Measurements from ENCODE around the gene ECHDC1. TPM values are rescaled to one million over a fixed set of nuclear protein-coding genes. Genes with fewer than 3 reads are reported as not detected.
A peak's percentile ranks its signal among the peaks of the same experiment; 100 is the strongest.

ECHDC1 gene
- total RNA-seq, 1 experiment from 2014 or later, result 47.2 TPM

- ATAC-seq (peak; percentile 49; the same call in 1 of the 2 replicates), DNase-seq (ENCODE audit: low read depth, low spot score) (peak; percentile 16)
- no peak for TF ChIP-seq JUND (IDR thresholded peaks at IDR 0.05)
- peak; percentile 76 for TF ChIP-seq RAD21 (IDR thresholded peaks at IDR 0.05; ENCODE audit: low read depth)
- TF ChIP-seq CTCF (IDR thresholded peaks at IDR 0.05 in 2 of 3, conservative IDR thresholded peaks at IDR 0.05 in 1 of 3; ENCODE audit: borderline replicate concordance in 1 of 3, insufficient read depth in 1 of 3, low read depth in 2 of 3, low read length in 2 of 3), result peak; percentile 51 to 76 (median 73); a peak in 5 of 6 replicates
- Histone ChIP-seq H3K27me3 (ENCODE audit: insufficient read depth, low read length) (no peaks in the 10 kb centered on the region), H3K9me2 (ENCODE audit: insufficient read depth) (no peaks in the 10 kb centered on the region), H3K27ac (ENCODE audit: low read depth, low read length) (no peak overlapping the region), H3K36me3 (ENCODE audit: control insufficient read depth in 1 of 2, insufficient read depth in 2 of 2, low read length in 2 of 2) (no peaks in the 10 kb centered on the region), H3K4me3 (replicated peaks in 1 of 2; ENCODE audit: low read depth in 1 of 2, low read length in 2 of 2) (no peak overlapping the region), H3K79me2 (ENCODE audit: insufficient read depth, low read length) (peaks cover 57% of the 10 kb centered on the region), H3K4me2 (ENCODE audit: low read length) (no peak overlapping the region), H3K9me3 (ENCODE audit: control insufficient read depth in 1 of 2, insufficient read depth in 1 of 2, low read depth in 1 of 2, low read length in 2 of 2) (no peaks in the 10 kb centered on the region), H3K9ac (ENCODE audit: low read length) (no peak overlapping the region), H4K20me1 (ENCODE audit: insufficient read depth) (0 out of 2 replicates have a peak, but pooled peaks cover 3% of the 10 kb centered on the region), H3K4me1 (ENCODE audit: control insufficient read depth in 1 of 2, insufficient read depth in 2 of 2, low read length in 2 of 2) (no peaks in the 10 kb centered on the region), H2AFZ (ENCODE audit: low read depth, low read length, poor library complexity, severe bottlenecking) (no peak overlapping the region)
- ChIA-PET CTCF (interaction anchor here (0.5 to 2.7 kb wide), 7 partner anchors 11 to 236 kb away, joined by 3 to 24 read pairs (median 5); partner anchors contain the start of gene KIAA0408), RAD21 (ENCODE audit: low non-redundant PET in 1 of 2, low total read pairs in 2 of 2, uncharacterized antibody in 2 of 2, unreplicated experiment in 2 of 2) (interaction anchor here in 1 of 2 experiments (0.5 kb wide), 1 partner anchor 1507 kb away, joined by 3 read pairs; no protein-coding TSS in a partner anchor), POLR2A (no interaction called here)
- no TSS peak for BruUV-seq (replicated peaks)
- intact Hi-C loops (cut with micrococcal nuclease), result loop anchor here (1.0 kb wide), 2 partner anchors 158 to 236 kb away; no protein-coding TSS in a partner anchor
Observed at GRCh38 chr6:127302728-127303660, 40.4 kb downstream of the ECHDC1 start.

GRCh38 chr6:127301199-127301700, 42.2 kb downstream of the ECHDC1 start:
- DNase-seq (ENCODE audit: low read depth, low spot score) (no peak), ATAC-seq (no peak)
- Histone ChIP-seq H3K36me3 (ENCODE audit: control insufficient read depth in 1 of 2, insufficient read depth in 2 of 2, low read length in 2 of 2) (no peaks in the 10 kb centered on the region), H3K27ac (ENCODE audit: low read depth, low read length) (no peak overlapping the region), H3K4me3 (replicated peaks in 1 of 2; ENCODE audit: low read depth in 1 of 2, low read length in 2 of 2) (no peak overlapping the region), H3K4me2 (ENCODE audit: low read length) (no peak overlapping the region), H3K4me1 (ENCODE audit: control insufficient read depth in 1 of 2, insufficient read depth in 2 of 2, low read length in 2 of 2) (no peaks in the 10 kb centered on the region), H3K9ac (ENCODE audit: low read length) (no peak overlapping the region), H3K9me3 (ENCODE audit: control insufficient read depth in 1 of 2, insufficient read depth in 1 of 2, low read depth in 1 of 2, low read length in 2 of 2) (no peaks in the 10 kb centered on the region), H3K9me2 (ENCODE audit: insufficient read depth) (no peaks in the 10 kb centered on the region), H3K79me2 (ENCODE audit: insufficient read depth, low read length) (peaks cover 44% of the 10 kb centered on the region), H2AFZ (ENCODE audit: low read depth, low read length, poor library complexity, severe bottlenecking) (no peak overlapping the region), H4K20me1 (ENCODE audit: insufficient read depth) (0 out of 2 replicates have a peak, but pooled peaks cover 3% of the 10 kb centered on the region), H3K27me3 (ENCODE audit: insufficient read depth, low read length) (no peaks in the 10 kb centered on the region)
- CTCF ChIA-PET, result interaction anchor here (1.3 to 1.4 kb wide), 2 partner anchors 165 to 238 kb away, joined by 3 to 11 read pairs; no protein-coding TSS in a partner anchor
- intact Hi-C loops (cut with micrococcal nuclease), result no loop called here
- TF ChIP-seq SRF (IDR thresholded peaks at IDR 0.05; ENCODE audit: low read depth) (no peak), CTCF (IDR thresholded peaks at IDR 0.05 in 2 of 3, conservative IDR thresholded peaks at IDR 0.05 in 1 of 3; ENCODE audit: borderline replicate concordance in 1 of 3, insufficient read depth in 1 of 3, low read depth in 2 of 3, low read length in 2 of 3) (no peak)
- no TSS peak for BruUV-seq (replicated peaks)
- POLR2A ChIA-PET, result no interaction called here
- RAD21 ChIA-PET (ENCODE audit: low non-redundant PET in 1 of 2, low total read pairs in 2 of 2, uncharacterized antibody in 2 of 2, unreplicated experiment in 2 of 2), result no interaction called here

Data from HCT116 (cell line).